BLaER1 (cell line): ENCODE results near the gene ADM5.

Experiments used
- H3K27ac ChIP-seq: shearing (Covaris generic); formaldehyde crosslinking; 2 replicates; pipeline ENCODE4 v1.8.1; 2022
- H3K27me3 ChIP-seq: shearing (Covaris generic); formaldehyde crosslinking; 2 replicates; pipeline ENCODE4 v1.8.1; 2022
- H3K36me3 ChIP-seq: shearing (Covaris generic); formaldehyde crosslinking; 2 replicates; pipeline ENCODE4 v1.8.1; 2022
- H3K4me1 ChIP-seq: shearing (Covaris generic); formaldehyde crosslinking; 2 replicates; pipeline ENCODE4 v1.8.1; 2022
- H3K4me2 ChIP-seq: shearing (Covaris generic); formaldehyde crosslinking; 2 replicates; pipeline ENCODE4 v1.8.1; 2022
- H3K4me3 ChIP-seq: shearing (Covaris generic); formaldehyde crosslinking; 2 replicates; pipeline ENCODE4 v1.8.1; 2022
- H3K9ac ChIP-seq: shearing (Covaris generic); formaldehyde crosslinking; 2 replicates; pipeline ENCODE4 v1.8.1; 2022
- H3K9me3 ChIP-seq: shearing (Covaris generic); formaldehyde crosslinking; 2 replicates; pipeline ENCODE4 v1.8.1; 2022
- H4K20me1 ChIP-seq: shearing (Covaris generic); formaldehyde crosslinking; 2 replicates; pipeline ENCODE4 v1.8.1; 2022
- Cebpa-rat ChIP-seq: shearing (Covaris generic); IDR thresholded peaks from 2 replicates; pipeline ENCODE4 v1.8.1; 2022

ADM5 gene

DNA sequence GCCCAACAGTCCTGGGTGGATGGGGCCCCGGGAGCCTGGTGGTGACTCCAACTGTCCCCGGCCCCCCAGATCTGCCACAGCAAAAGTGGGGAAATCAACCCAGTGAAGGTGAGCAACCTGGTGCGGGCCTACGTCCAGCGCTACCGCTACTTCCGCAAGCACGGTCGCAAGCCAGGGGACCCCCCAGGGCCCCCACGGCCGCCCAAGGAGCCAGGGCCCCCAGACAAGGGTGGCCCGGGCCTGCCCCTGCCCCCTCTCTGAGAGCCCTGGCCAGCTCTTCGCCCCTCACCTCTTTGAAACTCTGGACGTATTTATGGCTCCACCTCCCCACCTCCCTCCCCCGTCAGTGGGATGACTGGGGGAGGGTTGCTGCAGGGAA lies 31.3 kb upstream of the ADM5 start:
- Histone ChIP-seq H3K4me3 (no peak overlapping the region), H3K36me3 (peaks cover 99% of the 10 kb centered on the region), H3K4me1 (peaks cover 1% of the 10 kb centered on the region), H3K9me3 (no peaks in the 10 kb centered on the region), H3K4me2 (no peak overlapping the region), H3K27ac (no peak overlapping the region), H4K20me1 (peaks cover 78% of the 10 kb centered on the region), H3K9ac (no peak overlapping the region), H3K27me3 (no peaks in the 10 kb centered on the region)
- TF ChIP-seq Cebpa-rat: no peak

DNA sequence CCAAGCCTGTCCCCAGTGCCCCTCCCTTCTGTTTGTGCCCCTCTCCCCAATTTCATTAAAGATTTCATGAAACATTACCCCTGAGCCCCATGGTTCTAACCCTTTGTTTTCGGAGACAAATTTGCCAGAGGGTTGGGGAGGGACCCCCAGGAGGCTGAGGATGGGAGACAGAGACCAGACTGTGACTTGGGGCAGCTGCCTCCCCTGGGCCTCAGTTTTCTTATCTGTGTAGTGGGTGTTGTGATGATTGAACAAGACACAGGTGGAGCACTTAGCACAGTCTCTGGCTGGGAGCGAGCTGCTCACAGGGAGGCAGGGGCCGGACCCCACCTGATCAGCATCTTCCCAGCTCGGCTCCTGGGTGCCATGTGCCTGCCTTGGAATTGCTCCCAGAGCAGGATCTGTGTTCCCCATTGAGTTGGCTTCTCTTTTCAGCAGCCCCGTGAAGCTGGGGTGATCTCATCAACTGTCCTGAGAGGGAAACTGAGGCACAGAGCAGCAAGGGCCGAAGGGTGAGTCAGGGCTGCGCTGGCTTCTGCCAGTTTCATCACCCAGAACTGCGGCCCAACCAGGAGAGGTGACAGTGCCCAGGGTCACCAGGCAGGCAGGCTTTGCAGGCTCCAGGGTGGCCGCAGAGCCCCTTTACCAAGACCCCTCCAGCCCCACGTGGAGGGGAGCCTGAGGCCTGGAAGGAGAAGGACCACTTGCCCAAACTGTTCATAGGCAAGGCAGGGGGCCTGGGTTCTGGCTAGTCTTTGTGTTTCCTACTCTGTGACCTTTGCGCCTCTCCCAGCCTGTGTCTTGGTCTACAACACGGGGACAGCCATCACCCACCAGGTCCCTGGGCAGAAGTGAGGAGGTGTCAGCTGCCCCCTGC lies 30.6 kb upstream of the ADM5 start:
- Histone ChIP-seq H3K9me3 (no peaks in the 10 kb centered on the region), H3K27me3 (no peaks in the 10 kb centered on the region), H3K4me3 (no peak overlapping the region), H3K36me3 (peaks cover 95% of the 10 kb centered on the region), H4K20me1 (peaks cover 79% of the 10 kb centered on the region), H3K4me1 (peaks cover 8% of the 10 kb centered on the region), H3K4me2 (no peak overlapping the region), H3K27ac (no peak overlapping the region), H3K9ac (no peak overlapping the region)
- no peak for TF ChIP-seq Cebpa-rat

DNA sequence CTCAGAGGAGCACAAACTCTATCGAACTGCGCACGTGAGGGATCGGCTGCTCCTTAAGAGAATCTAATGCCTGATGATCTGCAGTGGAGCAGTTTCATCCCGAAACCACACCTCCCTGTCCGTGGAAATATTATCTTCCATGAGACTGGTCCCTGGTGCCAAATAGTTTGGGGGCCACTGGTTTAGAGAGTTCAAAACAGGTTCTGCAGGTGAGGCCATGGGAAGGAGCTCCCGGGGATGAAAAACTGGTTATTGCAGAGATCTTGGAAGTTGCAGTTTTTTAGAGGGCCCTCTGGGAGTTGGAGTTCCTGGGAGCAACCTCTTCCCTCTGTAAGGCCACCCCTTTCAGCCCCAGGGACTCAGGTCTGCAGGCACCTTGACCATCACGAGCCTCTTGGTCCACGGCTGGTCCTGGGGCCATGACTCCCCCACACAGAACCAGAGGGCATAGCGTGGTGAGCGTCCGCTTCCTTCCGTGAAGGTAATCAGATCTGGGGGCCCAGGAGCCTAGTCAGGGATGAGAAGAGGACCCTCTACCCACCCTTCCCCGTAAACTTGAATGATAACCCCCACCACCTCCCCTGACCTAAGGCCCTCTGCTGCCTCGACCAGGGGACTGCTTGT lies 28.9 kb upstream of the ADM5 start:
- Histone ChIP-seq H3K36me3 (peaks cover 78% of the 10 kb centered on the region), H3K4me2 (no peak overlapping the region), H3K9me3 (no peaks in the 10 kb centered on the region), H4K20me1 (peaks cover 77% of the 10 kb centered on the region), H3K4me1 (peaks cover 12% of the 10 kb centered on the region), H3K27me3 (no peaks in the 10 kb centered on the region), H3K9ac (no peak overlapping the region), H3K4me3 (no peak overlapping the region), H3K27ac (no peak overlapping the region)
- no peak for TF ChIP-seq Cebpa-rat

DNA sequence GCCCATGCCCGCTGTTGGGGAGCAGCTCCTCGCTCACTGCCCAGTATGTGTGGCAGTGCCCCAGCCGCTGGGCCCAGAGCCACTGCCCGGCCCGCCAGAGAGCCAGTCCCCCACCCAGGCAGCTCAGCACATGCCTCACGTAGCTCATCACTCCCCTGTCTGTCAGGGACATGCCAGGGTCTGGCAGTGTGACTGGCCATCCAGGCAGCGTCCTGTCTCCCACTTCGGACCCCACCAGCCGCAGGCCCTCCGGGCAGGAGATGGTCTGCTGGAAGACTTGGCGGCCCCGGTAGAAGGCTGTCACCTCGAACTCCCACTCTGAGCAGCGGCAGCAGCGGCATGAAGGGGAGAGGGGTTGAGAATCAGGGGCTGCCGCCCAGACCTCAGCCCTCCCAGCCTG lies 27.4 kb upstream of the ADM5 start:
- H3K36me3 ChIP-seq: peaks cover 63% of the 10 kb centered on the region
- no peak overlapping the region for H3K27ac ChIP-seq

GRCh38 chr19:49663224-49663623 lies 26.2 kb upstream of the ADM5 start:
- peaks cover 61% of the 10 kb centered on the region for H3K36me3 ChIP-seq
- no peak for TF ChIP-seq Cebpa-rat
- H3K4me2 ChIP-seq: peak overlapping the region; percentile 93
- H3K4me3 ChIP-seq: peak overlapping the region; percentile 72; the same call in 1 of the 2 replicates
- no peaks in the 10 kb centered on the region for H3K9me3 ChIP-seq
- no peak overlapping the region for H3K27ac ChIP-seq
- peaks cover 27% of the 10 kb centered on the region for H3K4me1 ChIP-seq
- peaks cover 63% of the 10 kb centered on the region for H4K20me1 ChIP-seq
- H3K27me3 ChIP-seq: no peaks in the 10 kb centered on the region
- H3K9ac ChIP-seq: peak overlapping the region; percentile 93

More for the DNA sequence above, 27.4 kb upstream of the ADM5 start:
- Histone ChIP-seq H3K27me3 (no peaks in the 10 kb centered on the region), H3K4me1 (peaks cover 21% of the 10 kb centered on the region), H3K9ac (0 out of 2 replicates have a peak overlapping the region, but pooled peaks have one; percentile 93), H3K4me3 (no peak overlapping the region), H4K20me1 (peaks cover 63% of the 10 kb centered on the region), H3K9me3 (no peaks in the 10 kb centered on the region), H3K4me2 (no peak overlapping the region)
- TF ChIP-seq Cebpa-rat: no peak

DNA sequence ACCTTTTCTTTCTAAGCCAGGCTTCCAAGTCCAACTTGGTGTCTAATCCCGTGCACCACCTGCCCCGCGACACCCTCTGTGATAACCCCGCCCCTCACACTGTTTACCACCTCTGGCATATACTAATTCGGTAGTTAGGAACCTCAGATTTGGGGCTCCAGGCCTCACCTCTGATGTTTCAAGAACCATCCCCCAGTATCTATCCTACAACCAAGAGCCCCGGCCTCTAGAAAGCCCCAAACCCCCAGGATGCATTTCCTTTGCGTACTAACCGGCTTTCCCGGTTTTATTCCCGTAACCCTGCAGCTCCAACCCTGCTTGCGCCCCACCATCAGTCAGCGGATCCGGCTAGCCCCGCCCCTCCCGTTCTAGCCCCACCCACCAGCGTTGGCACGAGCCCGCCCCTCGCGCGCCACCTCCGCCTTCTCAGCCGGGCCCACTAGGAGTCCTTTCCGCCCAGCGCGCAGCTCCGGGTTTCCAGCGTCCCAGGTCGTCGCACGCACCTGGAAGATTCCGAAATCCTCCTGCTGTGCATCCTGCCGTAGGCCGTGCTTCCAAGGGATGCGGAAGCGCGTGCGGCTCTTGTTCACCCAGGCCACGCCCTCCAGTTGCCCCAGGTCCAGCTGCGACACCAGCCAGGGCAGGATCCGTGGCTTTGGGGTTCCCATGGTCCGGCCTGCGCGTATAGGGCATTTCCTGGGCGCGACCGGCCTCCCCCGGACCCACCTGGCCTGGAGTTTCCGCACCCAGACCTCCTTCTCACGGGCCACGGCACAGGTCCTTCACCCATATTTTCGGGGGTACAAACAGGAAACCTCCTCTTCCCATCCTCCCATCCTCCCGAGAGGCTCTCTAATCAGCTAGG lies 25.0 kb upstream of the ADM5 start:
- Histone ChIP-seq H3K4me3 (peak overlapping the region; percentile 72), H3K9ac (peak overlapping the region; percentile 93), H3K27ac (peak overlapping the region; percentile 82), H3K4me1 (peaks cover 27% of the 10 kb centered on the region), H3K9me3 (no peaks in the 10 kb centered on the region), H4K20me1 (peaks cover 55% of the 10 kb centered on the region), H3K36me3 (peaks cover 61% of the 10 kb centered on the region), H3K4me2 (peak overlapping the region; percentile 93), H3K27me3 (no peaks in the 10 kb centered on the region)
- no peak for TF ChIP-seq Cebpa-rat

- Histone ChIP-seq H3K27ac (peak overlapping the region; percentile 82), H3K27me3 (no peaks in the 10 kb centered on the region), H3K4me3 (peak overlapping the region; percentile 72), H3K9ac (peak overlapping the region; percentile 93), H3K36me3 (peaks cover 61% of the 10 kb centered on the region), H4K20me1 (peaks cover 50% of the 10 kb centered on the region), H3K4me2 (peak overlapping the region; percentile 93), H3K9me3 (no peaks in the 10 kb centered on the region), H3K4me1 (peaks cover 27% of the 10 kb centered on the region)
- TF ChIP-seq Cebpa-rat: no peak
Measured at GRCh38 chr19:49665036-49665350, 24.4 kb upstream of the ADM5 start.

GRCh38 chr19:49665351-49666119 lies 23.9 kb upstream of the ADM5 start, which contains the start of the genes BCL2L12 and IRF3:
Gene BCL2L12, plus strand, starts transcription at chr19:49665933. Its CDS starts 760 bp downstream, at chr19:49666693.
Gene IRF3, minus strand, starts transcription at chr19:49665857. Its CDS starts 1,019 bp downstream, at chr19:49664838.
- peaks cover 61% of the 10 kb centered on the region for H3K36me3 ChIP-seq

DNA sequence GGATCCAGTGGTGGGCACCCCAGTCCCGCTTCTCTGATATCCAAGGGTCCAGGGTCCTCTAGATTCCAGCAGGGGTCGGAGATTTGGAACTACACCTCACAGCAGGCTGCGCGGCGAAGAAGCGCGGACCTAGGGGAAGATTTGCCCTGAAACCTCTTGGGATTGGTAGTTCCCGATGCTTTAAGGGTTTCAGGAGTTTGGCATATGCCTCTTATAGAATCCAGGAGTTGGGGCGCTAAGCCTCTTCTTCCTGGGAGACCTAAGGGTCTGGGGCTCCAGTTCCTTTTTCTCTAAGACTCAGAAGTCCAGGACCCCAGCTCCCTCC lies 23.3 kb upstream of the ADM5 start:
- Histone ChIP-seq H3K9me3 (no peaks in the 10 kb centered on the region), H4K20me1 (peaks cover 40% of the 10 kb centered on the region), H3K4me2 (peak overlapping the region; percentile 99), H3K9ac (peak overlapping the region; percentile 93), H3K27me3 (no peaks in the 10 kb centered on the region), H3K36me3 (peaks cover 61% of the 10 kb centered on the region), H3K4me3 (peak overlapping the region; percentile 72), H3K27ac (peak overlapping the region; percentile 82), H3K4me1 (peaks cover 27% of the 10 kb centered on the region)
- TF ChIP-seq Cebpa-rat: no peak

More at GRCh38 chr19:49665351-49666119, 23.9 kb upstream of the ADM5 start, which contains the start of the genes BCL2L12 and IRF3:
- Histone ChIP-seq H3K9me3 (no peaks in the 10 kb centered on the region), H3K27me3 (no peaks in the 10 kb centered on the region), H3K4me2 (peak within 1 kb of the TSS; percentile 99), H3K27ac (peak within 1 kb of the TSS; percentile 82), H4K20me1 (peaks cover 45% of the 10 kb centered on the region), H3K4me3 (peak within 1 kb of the TSS; percentile 72), H3K9ac (peak within 1 kb of the TSS; percentile 93), H3K4me1 (peaks cover 27% of the 10 kb centered on the region)
- TF ChIP-seq Cebpa-rat: no peak
